Measurements from ENCODE around the gene QPCT.

- TF ChIP-seq MAFK (IDR thresholded peaks at IDR 0.05; ENCODE audit: low read depth, low read length): no peak
- no peak for TF ChIP-seq CTCF (conservative IDR thresholded peaks at IDR 0.05; ENCODE audit: low read depth, low read length)
- no peak for TF ChIP-seq MAZ (IDR thresholded peaks at IDR 0.05; ENCODE audit: borderline replicate concordance, low read depth, low read length)
- TF ChIP-seq POLR2A (IDR thresholded peaks at IDR 0.05; ENCODE audit: low read depth, low read length): no peak
- no peak for TF ChIP-seq SMC3 (IDR thresholded peaks at IDR 0.05; ENCODE audit: low read depth, low read length)
- TF ChIP-seq BHLHE40 (IDR thresholded peaks at IDR 0.05; ENCODE audit: low read depth, low read length): no peak
- TF ChIP-seq CEBPB (IDR thresholded peaks at IDR 0.05; ENCODE audit: low read depth, low read length): no peak
Measured at GRCh38 chr2:37302701-37303252, 41.7 kb upstream of the QPCT start.

Measured in IMR-90 (cell line).